Osteoblast (primary cell): ENCODE data around the gene NVL. TPM values are rescaled to one million over a fixed set of nuclear protein-coding genes. Genes with fewer than 3 reads are reported as not detected.

Experiments used
- DNase-seq: peaks from one replicate; pipeline ENCODE4 v3.0.0; 2011; ENCODE audit warnings: low spot score, mixed read lengths; ENCODE audit not compliant: insufficient read length; ENCODE audit errors: missing footprints
- H2AFZ ChIP-seq: 2 replicates; pipeline ENCODE4 v1.6.0; 2011; ENCODE audit warnings: mild to moderate bottlenecking, low read length
- H3K27ac ChIP-seq: 2 replicates; pipeline ENCODE4 v1.5.1; 2011; ENCODE audit warnings: mild to moderate bottlenecking, low read depth, low read length, moderate library complexity
- H3K27me3 ChIP-seq: 2 replicates; pipeline ENCODE4 v1.6.0; 2012; ENCODE audit warnings: mild to moderate bottlenecking, control low read depth, inconsistent platforms, low read length, moderate library complexity; ENCODE audit not compliant: insufficient read depth
- H3K36me3 ChIP-seq: 2 replicates; pipeline ENCODE4 v1.5.1; 2011; ENCODE audit warnings: mild to moderate bottlenecking, low read length, control low read depth, moderate library complexity; ENCODE audit not compliant: insufficient read depth
- H3K4me1 ChIP-seq: 2 replicates; pipeline ENCODE4 v1.5.1; 2011; ENCODE audit warnings: mild to moderate bottlenecking, low read length, control low read depth, moderate library complexity; ENCODE audit not compliant: insufficient read depth
- H3K4me2 ChIP-seq: 2 replicates; pipeline ENCODE4 v1.6.0; 2011; ENCODE audit warnings: mild to moderate bottlenecking, low read length; ENCODE audit not compliant: insufficient read depth
- H3K4me3 ChIP-seq: fragments of 200-600 bp; sonication (generic); 3 replicates; pipeline ENCODE4 v1.5.1; 2012; ENCODE audit warnings: mild to moderate bottlenecking, low read length, inconsistent platforms; ENCODE audit not compliant: insufficient read depth
- H3K79me2 ChIP-seq: 2 replicates; pipeline ENCODE4 v1.6.0; 2012; ENCODE audit warnings: mild to moderate bottlenecking, low read length, control low read depth, inconsistent platforms; ENCODE audit not compliant: insufficient read depth
- H3K9me3 ChIP-seq: 2 replicates; pipeline ENCODE4 v1.5.1; 2011; ENCODE audit warnings: low read depth, low read length, control low read depth
- H4K20me1 ChIP-seq: 2 replicates; pipeline ENCODE4 v1.6.0; 2012; ENCODE audit warnings: mild to moderate bottlenecking, low read length, control low read depth; ENCODE audit not compliant: insufficient read depth
- total RNA-seq: library from RNA; depleted of rRNA; stranded (reverse); fragments of >200 nt; gene quantifications from 2 replicates; pipeline ENCODE4 v1.2.3, GENCODE V29; 2012
- TF ChIP-seq, protein P1 (sequence below): IDR thresholded peaks from 2 replicates; pipeline ENCODE4 v1.5.1; 2011; ENCODE audit warnings: mild to moderate bottlenecking, low read depth, low read length, moderate library complexity; ENCODE audit errors: extremely low read depth

NVL gene
- total RNA-seq, 1 donor: 20.6 TPM

DNA sequence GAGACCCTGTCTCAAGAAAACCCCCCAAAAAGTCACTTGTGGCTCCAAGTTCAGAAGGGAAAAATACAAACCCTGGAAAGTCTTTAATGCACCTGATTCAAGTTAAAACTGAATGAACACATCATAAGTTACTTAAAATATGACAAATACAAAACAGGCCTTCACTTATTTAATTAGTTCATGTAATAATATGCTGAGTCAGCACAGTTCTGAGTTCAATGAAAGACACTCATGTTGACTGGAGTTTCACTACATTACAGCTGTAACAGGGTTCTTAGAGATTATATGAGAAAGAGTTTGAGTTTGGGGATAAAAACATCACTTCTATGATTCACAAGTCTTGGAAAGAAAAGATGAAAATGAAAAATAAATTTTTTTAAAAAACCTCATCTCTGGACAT, 96.0 kb downstream of the NVL start:
- H3K79me2 ChIP-seq: no peaks in the 10 kb centered on the region
- TF ChIP-seq, protein P1, sequence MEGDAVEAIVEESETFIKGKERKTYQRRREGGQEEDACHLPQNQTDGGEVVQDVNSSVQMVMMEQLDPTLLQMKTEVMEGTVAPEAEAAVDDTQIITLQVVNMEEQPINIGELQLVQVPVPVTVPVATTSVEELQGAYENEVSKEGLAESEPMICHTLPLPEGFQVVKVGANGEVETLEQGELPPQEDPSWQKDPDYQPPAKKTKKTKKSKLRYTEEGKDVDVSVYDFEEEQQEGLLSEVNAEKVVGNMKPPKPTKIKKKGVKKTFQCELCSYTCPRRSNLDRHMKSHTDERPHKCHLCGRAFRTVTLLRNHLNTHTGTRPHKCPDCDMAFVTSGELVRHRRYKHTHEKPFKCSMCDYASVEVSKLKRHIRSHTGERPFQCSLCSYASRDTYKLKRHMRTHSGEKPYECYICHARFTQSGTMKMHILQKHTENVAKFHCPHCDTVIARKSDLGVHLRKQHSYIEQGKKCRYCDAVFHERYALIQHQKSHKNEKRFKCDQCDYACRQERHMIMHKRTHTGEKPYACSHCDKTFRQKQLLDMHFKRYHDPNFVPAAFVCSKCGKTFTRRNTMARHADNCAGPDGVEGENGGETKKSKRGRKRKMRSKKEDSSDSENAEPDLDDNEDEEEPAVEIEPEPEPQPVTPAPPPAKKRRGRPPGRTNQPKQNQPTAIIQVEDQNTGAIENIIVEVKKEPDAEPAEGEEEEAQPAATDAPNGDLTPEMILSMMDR: no peak
- no peak overlapping the region for H2AFZ ChIP-seq
- H3K27ac ChIP-seq: no peak overlapping the region
- no peak overlapping the region for H3K4me3 ChIP-seq
- no peak for DNase-seq
- no peak overlapping the region for H3K4me2 ChIP-seq
- peaks cover 37% of the 10 kb centered on the region for H3K36me3 ChIP-seq
- H3K4me1 ChIP-seq: no peaks in the 10 kb centered on the region
- H3K9me3 ChIP-seq: no peaks in the 10 kb centered on the region
- no peaks in the 10 kb centered on the region for H4K20me1 ChIP-seq
- no peaks in the 10 kb centered on the region for H3K27me3 ChIP-seq

DNA sequence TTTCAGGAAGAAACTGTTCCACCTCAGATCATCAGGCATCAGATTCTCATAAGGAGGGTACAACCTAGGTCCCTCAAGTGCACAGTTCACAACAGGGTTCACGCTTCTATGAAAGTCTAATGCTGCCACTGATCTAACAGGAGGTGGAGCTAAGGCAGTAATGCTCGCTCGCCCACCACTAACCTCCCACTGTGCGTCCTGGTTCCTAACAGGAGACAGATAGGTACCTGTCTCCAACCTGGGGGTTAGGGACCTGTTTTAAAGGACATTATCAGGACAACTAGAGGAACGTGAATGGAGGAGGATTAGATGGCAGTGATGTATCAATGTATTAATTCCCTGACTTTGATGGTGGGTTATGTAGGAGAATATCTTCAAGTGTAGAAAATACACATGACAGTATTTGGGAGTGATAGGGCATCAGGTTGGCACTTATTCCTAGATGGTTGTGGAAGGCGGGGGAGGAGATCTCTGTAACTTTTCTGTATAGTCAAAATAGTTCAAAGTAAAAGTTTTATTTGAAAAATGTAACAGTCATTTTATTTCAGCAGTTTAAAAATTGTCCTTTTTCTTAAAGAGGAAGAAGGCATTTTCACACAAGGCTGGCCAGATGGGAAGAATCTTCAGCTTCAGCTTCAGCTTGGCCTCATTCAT, 103.0 kb downstream of the NVL start:
- Histone ChIP-seq H3K27ac (no peak overlapping the region), H3K4me3 (no peak overlapping the region), H2AFZ (no peak overlapping the region), H3K4me1 (peaks cover 5% of the 10 kb centered on the region), H3K27me3 (no peaks in the 10 kb centered on the region), H4K20me1 (no peaks in the 10 kb centered on the region), H3K9me3 (no peaks in the 10 kb centered on the region), H3K79me2 (no peaks in the 10 kb centered on the region), H3K36me3 (peaks cover 23% of the 10 kb centered on the region), H3K4me2 (no peak overlapping the region)
- TF ChIP-seq, protein P1: no peak
- DNase-seq: no peak

DNA sequence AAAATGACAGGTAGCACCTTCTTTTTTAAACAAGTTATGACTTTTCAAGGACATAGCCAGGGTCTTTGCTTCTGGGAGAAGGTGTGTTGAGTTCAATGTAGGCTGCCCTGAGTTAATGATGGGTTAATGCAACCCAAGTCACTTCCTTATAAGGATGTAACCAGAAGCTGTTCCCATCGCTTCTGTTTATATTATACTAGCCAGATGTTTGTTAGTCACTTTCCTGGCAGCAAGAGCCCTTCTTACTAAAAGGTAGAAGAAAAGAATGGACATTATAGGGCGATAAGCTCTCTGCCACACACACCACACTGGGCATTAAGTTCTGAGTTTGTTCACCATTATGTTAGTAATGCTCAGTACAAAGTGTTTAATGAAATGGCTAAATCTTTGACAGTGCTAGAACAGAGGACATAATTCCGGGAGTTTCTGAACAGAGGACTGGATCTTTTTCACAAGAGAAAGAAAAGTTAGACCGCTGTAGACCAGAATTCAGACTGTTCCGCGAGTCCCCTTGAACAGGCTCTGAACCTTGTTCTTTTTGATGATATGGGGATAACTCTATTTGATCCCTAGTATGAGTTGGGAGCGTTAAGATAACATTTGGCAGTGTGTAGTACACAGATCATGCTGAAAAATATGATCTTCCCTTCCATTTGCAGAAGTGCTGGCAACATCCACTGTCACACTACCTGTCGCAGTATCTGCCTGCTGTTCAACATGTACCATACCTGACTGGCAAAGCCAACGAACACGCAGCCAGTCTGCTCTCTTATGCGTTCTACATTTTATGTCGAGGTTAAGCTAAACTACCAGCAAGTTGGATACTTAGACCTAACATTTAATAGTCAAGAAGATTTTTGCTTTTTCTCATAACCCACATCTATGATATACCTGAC, 105.9 kb downstream of the NVL start:
- no peaks in the 10 kb centered on the region for H3K9me3 ChIP-seq
- H3K4me3 ChIP-seq: no peak overlapping the region
- no peak overlapping the region for H3K27ac ChIP-seq
- H4K20me1 ChIP-seq: no peaks in the 10 kb centered on the region
- TF ChIP-seq, protein P1: no peak
- DNase-seq: peak; percentile 82
- H2AFZ ChIP-seq: no peak overlapping the region
- no peak overlapping the region for H3K4me2 ChIP-seq
- H3K79me2 ChIP-seq: no peaks in the 10 kb centered on the region
- peaks cover 5% of the 10 kb centered on the region for H3K4me1 ChIP-seq
- peaks cover 4% of the 10 kb centered on the region for H3K27me3 ChIP-seq
- H3K36me3 ChIP-seq: peaks cover 10% of the 10 kb centered on the region

DNA sequence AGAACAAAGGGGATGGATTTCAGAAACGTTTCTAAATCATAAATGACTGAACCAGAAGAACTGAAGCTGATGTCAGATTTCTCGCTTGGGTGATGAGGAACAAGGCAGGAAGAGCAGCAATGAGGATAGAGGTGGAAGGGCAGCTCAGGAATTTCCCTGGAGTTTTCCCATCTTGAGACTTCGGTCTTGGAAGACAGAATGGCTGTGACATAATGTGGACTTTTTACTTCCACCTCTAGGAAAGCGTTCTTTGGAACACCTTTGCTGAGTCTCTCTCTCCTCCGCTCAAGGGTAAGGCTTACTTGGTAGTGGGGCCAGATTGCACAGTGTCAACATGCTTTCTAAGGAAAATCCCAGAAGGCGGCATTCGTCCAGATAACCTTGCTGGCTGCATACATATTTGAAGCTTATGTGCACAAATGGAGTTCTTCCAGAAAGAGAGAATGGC, 110.3 kb downstream of the NVL start:
- no peak overlapping the region for H2AFZ ChIP-seq

More for the DNA sequence above, 110.3 kb downstream of the NVL start:
- Histone ChIP-seq H3K27ac (no peak overlapping the region), H3K4me2 (no peak overlapping the region), H3K79me2 (no peaks in the 10 kb centered on the region), H3K9me3 (no peaks in the 10 kb centered on the region), H3K4me3 (no peak overlapping the region), H4K20me1 (no peaks in the 10 kb centered on the region), H3K36me3 (no peaks in the 10 kb centered on the region), H3K27me3 (peaks cover 4% of the 10 kb centered on the region), H3K4me1 (peaks cover 5% of the 10 kb centered on the region)
- peak; percentile 23 for DNase-seq
- TF ChIP-seq, protein P1: no peak
